H9 (cell line): Measurements from ENCODE around the gene GCNA. TPM values are rescaled to one million over a fixed set of nuclear protein-coding genes. Genes with fewer than 3 reads are reported as not detected.

Experiments used
- DNase-seq: peaks from one replicate; pipeline ENCODE4 v3.0.0-alpha.2; 2017
- H2AFZ ChIP-seq: one replicate; pipeline ENCODE4 v1.6.1; 2013; ENCODE audit warnings: mild to moderate bottlenecking, low read length, control low read depth, moderate library complexity
- H2AK5ac ChIP-seq: 2 replicates; pipeline ENCODE4 v1.6.1; 2013; ENCODE audit warnings: low read length, control low read depth, mixed read lengths; ENCODE audit not compliant: insufficient read length
- H2BK120ac ChIP-seq: one replicate; pipeline ENCODE4 v1.6.1; 2013; ENCODE audit warnings: low read depth, mild to moderate bottlenecking, low read length, control low read depth, inconsistent platforms; ENCODE audit not compliant: poor library complexity, severe bottlenecking
- H2BK12ac ChIP-seq: 2 replicates; pipeline ENCODE4 v1.6.1; 2013; ENCODE audit warnings: low read length, control low read depth, mixed read lengths, low read depth; ENCODE audit not compliant: insufficient read length
- H2BK15ac ChIP-seq: 2 replicates; pipeline ENCODE4 v1.6.1; 2013; ENCODE audit warnings: low read depth, low read length, control low read depth
- H2BK20ac ChIP-seq: one replicate; pipeline ENCODE4 v1.6.1; 2013; ENCODE audit warnings: low read depth, mild to moderate bottlenecking, low read length, control low read depth, inconsistent platforms; ENCODE audit not compliant: poor library complexity, severe bottlenecking
- H2BK5ac ChIP-seq: 2 replicates; pipeline ENCODE4 v1.6.1; 2013; ENCODE audit warnings: low read length, control low read depth, mixed read lengths; ENCODE audit not compliant: insufficient read length
- H3K14ac ChIP-seq: 2 replicates; pipeline ENCODE4 v1.6.1; 2013; ENCODE audit warnings: low read length, control low read depth; ENCODE audit not compliant: insufficient read depth
- H3K18ac ChIP-seq: 2 replicates; pipeline ENCODE4 v1.6.1; 2013; ENCODE audit warnings: low read depth, mild to moderate bottlenecking, mixed read lengths, low read length, control low read depth; ENCODE audit not compliant: insufficient read length
- H3K23ac ChIP-seq: 2 replicates; pipeline ENCODE4 v1.6.1; 2013; ENCODE audit warnings: low read length, control low read depth, mixed read lengths, low read depth; ENCODE audit not compliant: insufficient read length
- H3K23me2 ChIP-seq: 2 replicates; pipeline ENCODE4 v1.6.1; 2013; ENCODE audit warnings: low read depth, mild to moderate bottlenecking, mixed read lengths, low read length, control low read depth; ENCODE audit not compliant: insufficient read length, poor library complexity, severe bottlenecking
- H3K27ac ChIP-seq: 2 replicates; pipeline ENCODE4 v1.5.1; 2013; ENCODE audit warnings: low read length, control low read depth, mixed read lengths, low read depth; ENCODE audit not compliant: insufficient read length
- H3K27me3 ChIP-seq: 2 replicates; pipeline ENCODE4 v1.6.1; 2013; ENCODE audit warnings: low read length, control low read depth, inconsistent platforms; ENCODE audit not compliant: insufficient read depth
- H3K4ac ChIP-seq: 2 replicates; pipeline ENCODE4 v1.6.1; 2013; ENCODE audit warnings: low read depth, mild to moderate bottlenecking, control low read depth, inconsistent platforms, low read length, moderate library complexity
- H3K4me1 ChIP-seq: 2 replicates; pipeline ENCODE4 v1.6.1; 2013; ENCODE audit warnings: low read length, control low read depth, inconsistent platforms; ENCODE audit not compliant: insufficient read depth
- H3K4me2 ChIP-seq: 2 replicates; pipeline ENCODE4 v1.6.1; 2013; ENCODE audit warnings: low read length, control low read depth, mixed read lengths; ENCODE audit not compliant: insufficient read length, insufficient read depth
- H3K56ac ChIP-seq: 2 replicates; pipeline ENCODE4 v1.6.1; 2013; ENCODE audit warnings: low read depth, mild to moderate bottlenecking, mixed read lengths, low read length, control low read depth; ENCODE audit not compliant: insufficient read length
- H3K79me1 ChIP-seq: 2 replicates; pipeline ENCODE4 v1.6.1; 2013; ENCODE audit warnings: low read depth, mild to moderate bottlenecking, moderate library complexity, low read length, control low read depth, inconsistent platforms; ENCODE audit not compliant: insufficient read depth, poor library complexity, severe bottlenecking
- H3K79me2 ChIP-seq: 2 replicates; pipeline ENCODE4 v1.6.1; 2013; ENCODE audit warnings: low read length, control low read depth, inconsistent platforms; ENCODE audit not compliant: insufficient read depth
- H3K9ac ChIP-seq: 2 replicates; pipeline ENCODE4 v1.6.1; 2013; ENCODE audit warnings: low read length, control low read depth, mixed read lengths; ENCODE audit not compliant: insufficient read length; ENCODE audit errors: extremely low read depth
- H3K9me3 ChIP-seq: one replicate; pipeline ENCODE4 v1.6.1; 2013; ENCODE audit warnings: low read depth, low read length, inconsistent platforms; ENCODE audit not compliant: control insufficient read depth
- H3T11ph ChIP-seq: one replicate; pipeline ENCODE4 v1.6.1; 2013; ENCODE audit warnings: mild to moderate bottlenecking, low read length, control low read depth, inconsistent platforms
- H4K20me1 ChIP-seq: one replicate; pipeline ENCODE4 v1.6.1; 2013; ENCODE audit not compliant: control insufficient read depth, insufficient read length, insufficient read depth
- H4K5ac ChIP-seq: 2 replicates; pipeline ENCODE4 v1.6.1; 2013; ENCODE audit warnings: low read depth, mild to moderate bottlenecking, mixed read lengths, low read length, control low read depth; ENCODE audit not compliant: insufficient read length
- H4K8ac ChIP-seq: replicated peaks from 2 replicates; pipeline ENCODE4 v1.6.1; 2013; ENCODE audit warnings: low read length, control low read depth, mixed read lengths, low read depth; ENCODE audit not compliant: insufficient read length
- H4K91ac ChIP-seq: 2 replicates; pipeline ENCODE4 v1.6.1; 2013; ENCODE audit warnings: low read depth, mild to moderate bottlenecking, moderate library complexity, mixed read lengths, low read length, control low read depth; ENCODE audit not compliant: insufficient read length
- H3K27ac Mint-ChIP-seq, 3 experiments: 2 replicates in 2 of 3; 3 replicates in 1 of 3; pipeline ENCODE4 v1.8.0; 2020 to 2021; ENCODE audit warnings: mixed read lengths in 3 of 3, mild to moderate bottlenecking in 1 of 3, moderate library complexity in 1 of 3
- H3K27me3 Mint-ChIP-seq: 2 replicates; pipeline ENCODE4 v1.8.0; 2021; ENCODE audit warnings: low read depth, mild to moderate bottlenecking, moderate library complexity, mixed read lengths
- H3K36me3 Mint-ChIP-seq, 3 experiments: 2 replicates in 2 of 3; 3 replicates in 1 of 3; pipeline ENCODE4 v1.8.0; 2020 to 2021; ENCODE audit warnings: low read depth in 3 of 3, mixed read lengths in 3 of 3; ENCODE audit not compliant: insufficient read depth in 1 of 3
- H3K4me1 Mint-ChIP-seq, 2 experiments: 2 replicates each; pipeline ENCODE4 v1.8.0; 2020; ENCODE audit warnings: mixed read lengths in 2 of 2
- H3K4me3 Mint-ChIP-seq, 2 experiments: 2 replicates in 1 of 2; 3 replicates in 1 of 2; pipeline ENCODE4 v1.8.0; 2020 to 2021; ENCODE audit warnings: mild to moderate bottlenecking in 2 of 2, mixed read lengths in 2 of 2, moderate library complexity in 1 of 2
- H3K9me3 Mint-ChIP-seq, 2 experiments: 2 replicates in 1 of 2; 3 replicates in 1 of 2; pipeline ENCODE4 v1.8.0; 2020; ENCODE audit warnings: mild to moderate bottlenecking in 2 of 2, mixed read lengths in 2 of 2, moderate library complexity in 1 of 2
- WGBS: extraction: QIAGEN DNeasy Blood & Tissue Kit; methylation state at CpG from one replicate; pipeline ENCODE4 v1.1.7; 2013; ENCODE audit warnings: missing lambda C conversion rate, low lambda C conversion rate, mixed read lengths; ENCODE audit not compliant: insufficient read length; ENCODE audit errors: extremely low coverage; 5-methylcytosine and 5-hydroxymethylcytosine counted together
- total RNA-seq: library from RNA; stranded (reverse); gene quantifications from 2 replicates; pipeline ENCODE4 v1.2.1, GENCODE V29; 2021
- TF ChIP-seq, protein P1 (sequence below): fragments of 200-600 bp; sonication (generic); conservative IDR thresholded peaks from 3 replicates; pipeline ENCODE4 v1.8.0; 2021; ENCODE audit warnings: antibody characterized with exemption, mild to moderate bottlenecking

GCNA gene
- total RNA-seq, 1 experiment from 2014 or later, result 0.96 TPM

GRCh38 chrX:71549986-71550385, 28.3 kb upstream of the GCNA start:
- H3K36me3 Mint-ChIP-seq, result peaks cover 25 to 71% (median 62%) of the 10 kb centered on the region in 3 experiments
- Histone ChIP-seq H2BK15ac (no peak overlapping the region), H3K56ac (no peak overlapping the region), H3K23ac (no peak overlapping the region), H3K79me1 (no peaks in the 10 kb centered on the region), H3K18ac (no peak overlapping the region), H3K4me1 (no peaks in the 10 kb centered on the region), H3K27ac (no peak overlapping the region), H3K9ac (no peak overlapping the region), H2BK120ac (no peak overlapping the region), H3K79me2 (no peaks in the 10 kb centered on the region; the same call in 1 of the 2 replicates), H3K23me2 (no peaks in the 10 kb centered on the region), H2AK5ac (no peak overlapping the region), H2BK20ac (no peak overlapping the region), H3K14ac (no peak overlapping the region), H4K5ac (no peak overlapping the region), H3K4ac (no peak overlapping the region), H3K27me3 (no peaks in the 10 kb centered on the region), H3K9me3 (peaks cover 10% of the 10 kb centered on the region), H4K8ac (no peak overlapping the region), H2AFZ (no peak overlapping the region), H4K20me1 (no peaks in the 10 kb centered on the region), H2BK12ac (no peak overlapping the region), H4K91ac (no peak overlapping the region), H3T11ph (no peak overlapping the region), H3K4me2 (no peak overlapping the region), H2BK5ac (no peak overlapping the region)
- TF ChIP-seq, protein P1, sequence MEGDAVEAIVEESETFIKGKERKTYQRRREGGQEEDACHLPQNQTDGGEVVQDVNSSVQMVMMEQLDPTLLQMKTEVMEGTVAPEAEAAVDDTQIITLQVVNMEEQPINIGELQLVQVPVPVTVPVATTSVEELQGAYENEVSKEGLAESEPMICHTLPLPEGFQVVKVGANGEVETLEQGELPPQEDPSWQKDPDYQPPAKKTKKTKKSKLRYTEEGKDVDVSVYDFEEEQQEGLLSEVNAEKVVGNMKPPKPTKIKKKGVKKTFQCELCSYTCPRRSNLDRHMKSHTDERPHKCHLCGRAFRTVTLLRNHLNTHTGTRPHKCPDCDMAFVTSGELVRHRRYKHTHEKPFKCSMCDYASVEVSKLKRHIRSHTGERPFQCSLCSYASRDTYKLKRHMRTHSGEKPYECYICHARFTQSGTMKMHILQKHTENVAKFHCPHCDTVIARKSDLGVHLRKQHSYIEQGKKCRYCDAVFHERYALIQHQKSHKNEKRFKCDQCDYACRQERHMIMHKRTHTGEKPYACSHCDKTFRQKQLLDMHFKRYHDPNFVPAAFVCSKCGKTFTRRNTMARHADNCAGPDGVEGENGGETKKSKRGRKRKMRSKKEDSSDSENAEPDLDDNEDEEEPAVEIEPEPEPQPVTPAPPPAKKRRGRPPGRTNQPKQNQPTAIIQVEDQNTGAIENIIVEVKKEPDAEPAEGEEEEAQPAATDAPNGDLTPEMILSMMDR, result no peak
- H3K27me3 Mint-ChIP-seq, result no peaks in the 10 kb centered on the region
- no CpG with 5 or more reads among the region's 1 CpG for WGBS
- H3K9me3 Mint-ChIP-seq, result peaks cover 42 to 58% of the 10 kb centered on the region in 2 experiments
- no peak overlapping the region for H3K4me3 Mint-ChIP-seq
- no peak for DNase-seq
- H3K4me1 Mint-ChIP-seq, result peaks cover 2% of the 10 kb centered on the region in 2 experiments; a peak in 1 of 4 replicates
- H3K27ac Mint-ChIP-seq, result no peak overlapping the region; a peak in 1 of 7 replicates
